Upper lobe of left lung (tissue), 4 donors: ENCODE measurements around the gene TRDMT1.

Experiments
- EP300 ChIP-seq, 4 donors: sonication (generic); formaldehyde crosslinking; IDR thresholded peaks; one replicate each; pipeline ENCODE4 v1.5.1; 2017; ENCODE audit warnings: antibody characterized with exemption in 4 of 4, control low read depth in 2 of 4
- POLR2AphosphoS5 ChIP-seq, 2 donors: sonication (generic); formaldehyde crosslinking; IDR thresholded peaks; one replicate each; pipeline ENCODE4 v1.5.1; 2017; ENCODE audit warnings: antibody characterized with exemption in 2 of 2
- TF ChIP-seq, protein P1 (sequence below), 6 experiments: fragments of 450-650 bp in 4 of 6; fragments of 200-600 bp in 2 of 6; sonication (generic) in 2 of 6; IDR thresholded peaks; one replicate each; pipeline ENCODE4 v1.5.1; 2016 to 2019; ENCODE audit warnings: antibody characterized with exemption in 6 of 6

DNA sequence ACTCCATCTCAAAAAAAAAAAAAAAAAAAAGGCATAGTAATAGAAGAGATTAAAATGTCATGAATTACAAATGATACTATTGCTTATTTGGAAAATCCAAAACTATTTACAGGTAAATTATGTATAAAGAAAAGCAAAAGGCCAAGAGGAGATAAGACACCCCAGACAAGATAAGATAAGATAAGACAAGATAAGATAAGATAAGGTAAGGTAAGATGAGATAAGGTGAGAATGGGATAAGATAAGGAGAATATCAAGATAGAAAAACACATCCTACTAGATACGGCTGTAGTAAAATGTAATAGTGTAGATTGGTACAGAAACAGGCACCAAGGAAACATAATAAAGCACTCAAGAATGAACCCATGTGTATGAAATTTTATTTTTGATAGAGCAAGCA is 47.5 kb upstream of the TRDMT1 start:
- TF ChIP-seq POLR2AphosphoS5 (IDR thresholded peaks at IDR 0.05) (no peak), EP300 (IDR thresholded peaks at IDR 0.05) (no peak)
- TF ChIP-seq, protein P1, sequence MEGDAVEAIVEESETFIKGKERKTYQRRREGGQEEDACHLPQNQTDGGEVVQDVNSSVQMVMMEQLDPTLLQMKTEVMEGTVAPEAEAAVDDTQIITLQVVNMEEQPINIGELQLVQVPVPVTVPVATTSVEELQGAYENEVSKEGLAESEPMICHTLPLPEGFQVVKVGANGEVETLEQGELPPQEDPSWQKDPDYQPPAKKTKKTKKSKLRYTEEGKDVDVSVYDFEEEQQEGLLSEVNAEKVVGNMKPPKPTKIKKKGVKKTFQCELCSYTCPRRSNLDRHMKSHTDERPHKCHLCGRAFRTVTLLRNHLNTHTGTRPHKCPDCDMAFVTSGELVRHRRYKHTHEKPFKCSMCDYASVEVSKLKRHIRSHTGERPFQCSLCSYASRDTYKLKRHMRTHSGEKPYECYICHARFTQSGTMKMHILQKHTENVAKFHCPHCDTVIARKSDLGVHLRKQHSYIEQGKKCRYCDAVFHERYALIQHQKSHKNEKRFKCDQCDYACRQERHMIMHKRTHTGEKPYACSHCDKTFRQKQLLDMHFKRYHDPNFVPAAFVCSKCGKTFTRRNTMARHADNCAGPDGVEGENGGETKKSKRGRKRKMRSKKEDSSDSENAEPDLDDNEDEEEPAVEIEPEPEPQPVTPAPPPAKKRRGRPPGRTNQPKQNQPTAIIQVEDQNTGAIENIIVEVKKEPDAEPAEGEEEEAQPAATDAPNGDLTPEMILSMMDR (IDR thresholded peaks at IDR 0.05), result no peak
